ENCODE measurements around the gene XPNPEP3.
"Not testable (repeated sequence)": the region's sequence is repeated elsewhere in the genome, so short reads cannot be mapped to it uniquely, and the experiment has no call there.

The XPNPEP3 gene

GRCh38 chr22:40834619-40835018 lies 22.3 kb upstream of the XPNPEP3 start:
- DNase-seq: no peak
- TF ChIP-seq CTCF (IDR thresholded peaks at IDR 0.05; ENCODE audit: low read depth, low read length): no peak
- Histone ChIP-seq H3K36me3 (peaks cover 86% of the 10 kb centered on the region), H3K9me3 (ENCODE audit: severe bottlenecking) (no peaks in the 10 kb centered on the region), H3K27ac (no peak overlapping the region), H3K27me3 (ENCODE audit: insufficient read depth, low read depth, severe bottlenecking) (no peaks in the 10 kb centered on the region), H3K4me3 (ENCODE audit: low read depth, low read length) (no peak overlapping the region)

GRCh38 chr22:40838486-40838885 lies 18.5 kb upstream of the XPNPEP3 start:
- peaks cover 85% of the 10 kb centered on the region for H3K36me3 ChIP-seq
- no peak overlapping the region for H3K4me3 ChIP-seq (ENCODE audit: low read depth, low read length)
- H3K27me3 ChIP-seq (ENCODE audit: insufficient read depth, low read depth, severe bottlenecking): no peaks in the 10 kb centered on the region
- H3K27ac ChIP-seq: no peak overlapping the region
- H3K9me3 ChIP-seq (ENCODE audit: severe bottlenecking): no peaks in the 10 kb centered on the region
- TF ChIP-seq CTCF (IDR thresholded peaks at IDR 0.05; ENCODE audit: low read depth, low read length): no peak
- DNase-seq: no peak

DNA sequence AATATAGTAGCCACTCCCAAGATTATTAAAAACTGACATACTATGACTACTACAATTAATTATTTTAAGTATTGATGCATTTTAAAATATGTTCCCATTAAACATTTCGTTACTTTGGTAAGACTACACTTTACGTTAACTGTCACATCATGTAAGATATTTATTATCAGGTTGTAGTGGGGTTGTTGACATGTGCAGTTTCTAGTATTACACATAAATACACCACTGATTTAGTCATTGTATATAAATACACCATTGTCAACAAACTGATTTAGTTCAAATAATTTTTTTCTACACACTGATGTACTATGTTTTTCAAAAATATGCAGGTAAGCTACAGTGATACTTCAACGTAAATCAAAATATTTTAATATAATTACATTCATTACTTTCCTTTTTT lies 12.0 kb upstream of the XPNPEP3 start:
- DNase-seq: no peak
- Histone ChIP-seq H3K27ac (no peak overlapping the region), H3K4me3 (ENCODE audit: low read depth, low read length) (no peak overlapping the region), H3K9me3 (ENCODE audit: severe bottlenecking) (no peaks in the 10 kb centered on the region), H3K36me3 (peaks cover 92% of the 10 kb centered on the region), H3K27me3 (ENCODE audit: insufficient read depth, low read depth, severe bottlenecking) (no peaks in the 10 kb centered on the region)
- no peak for TF ChIP-seq CTCF (IDR thresholded peaks at IDR 0.05; ENCODE audit: low read depth, low read length)

DNA sequence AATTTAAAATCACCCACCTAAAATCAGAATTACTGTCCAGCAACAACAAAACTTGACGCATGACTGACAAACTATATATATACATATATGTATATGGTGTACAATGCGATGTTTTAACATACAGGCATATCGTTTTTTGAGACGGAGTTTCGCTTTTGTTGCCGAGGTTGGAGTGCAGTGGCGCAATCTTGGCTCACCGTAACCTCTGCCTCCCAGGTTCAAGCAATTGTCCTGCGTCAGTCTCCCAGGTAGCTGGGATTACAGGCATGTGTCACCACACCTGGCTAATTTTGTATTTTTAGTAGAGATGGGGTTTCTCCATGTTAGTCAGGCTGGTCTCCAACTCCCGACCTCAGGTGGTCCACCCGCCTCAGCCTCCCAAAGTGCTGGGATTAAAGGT lies 11.1 kb upstream of the XPNPEP3 start:
- not testable (repeated sequence) for H3K27ac ChIP-seq; DNase-seq; H3K27me3 ChIP-seq (ENCODE audit: insufficient read depth, low read depth, severe bottlenecking); H3K9me3 ChIP-seq (ENCODE audit: severe bottlenecking); H3K4me3 ChIP-seq (ENCODE audit: low read depth, low read length)
- peaks cover 92% of the 10 kb centered on the region for H3K36me3 ChIP-seq

GRCh38 chr22:40853333-40853732 lies 3.6 kb upstream of the XPNPEP3 start:
- DNase-seq: no peak
- Histone ChIP-seq H3K36me3 (peaks cover 69% of the 10 kb centered on the region), H3K9me3 (ENCODE audit: severe bottlenecking) (no peaks in the 10 kb centered on the region), H3K27ac (peak overlapping the region; percentile 37; the same call in 1 of the 2 replicates), H3K4me3 (ENCODE audit: low read depth, low read length) (no peak overlapping the region), H3K27me3 (ENCODE audit: insufficient read depth, low read depth, severe bottlenecking) (no peaks in the 10 kb centered on the region)
- TF ChIP-seq CTCF (IDR thresholded peaks at IDR 0.05; ENCODE audit: low read depth, low read length): no peak

DNA sequence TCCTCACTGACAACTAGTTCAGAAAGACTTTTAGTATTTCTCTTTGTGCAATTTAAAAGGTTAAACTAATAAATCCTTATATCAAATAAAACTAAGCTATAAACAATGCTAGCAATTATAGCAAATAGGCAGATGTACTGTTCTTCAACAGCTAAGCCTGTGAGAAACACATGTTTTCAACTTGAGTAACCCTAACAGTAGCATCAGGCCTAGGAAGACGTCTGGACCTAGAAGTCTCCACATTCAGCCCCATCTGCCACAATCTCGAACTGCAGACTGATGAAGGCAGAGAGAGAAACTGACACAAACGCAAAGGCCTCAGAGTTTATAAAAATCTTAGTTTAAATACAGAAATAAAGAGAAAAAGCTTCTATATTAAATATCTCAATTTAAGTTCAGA lies 3.0 kb upstream of the XPNPEP3 start:
- Histone ChIP-seq H3K4me3 (ENCODE audit: low read depth, low read length) (no peak overlapping the region), H3K36me3 (peaks cover 63% of the 10 kb centered on the region), H3K27ac (peak overlapping the region; percentile 37; the same call in 1 of the 2 replicates), H3K9me3 (ENCODE audit: severe bottlenecking) (no peaks in the 10 kb centered on the region), H3K27me3 (ENCODE audit: insufficient read depth, low read depth, severe bottlenecking) (no peaks in the 10 kb centered on the region)
- no peak for TF ChIP-seq CTCF (IDR thresholded peaks at IDR 0.05; ENCODE audit: low read depth, low read length)
- DNase-seq: no peak

All from WERI-Rb-1 (cell line).